ENCODE results near the gene ADAM15. TPM values are rescaled to one million over a fixed set of nuclear protein-coding genes. Genes with fewer than 3 reads are reported as not detected.
A peak's percentile ranks its signal among the peaks of the same experiment; 100 is the strongest.

ADAM15 gene
- total RNA-seq, 4 donors from 2014 or later: 135 to 194 (median 183) TPM

- Histone ChIP-seq H3K9me3 (no peaks in the 10 kb centered on the region), H3K36me3 (no peaks in the 10 kb centered on the region), H3K4me3 (no peak overlapping the region), H3K27me3 (no peaks in the 10 kb centered on the region), H3K27ac (no peak overlapping the region), H3K4me1 (peaks cover 11 to 55% (median 25%) of the 10 kb centered on the region in 3 donors)
- TF ChIP-seq CTCF (IDR thresholded peaks at IDR 0.05) (no peak), POLR2A (IDR thresholded peaks at IDR 0.05) (no peak)
- intact Hi-C loops (cut with DNase I): no loop called here
- DNase-seq: no peak
- WGBS, 2 donors: 72 to 77% methylated on average over 4 to 11 of the region's 12 CpGs
Observed at GRCh38 chr1:155043301-155043702, 7.8 kb upstream of the ADAM15 start.

- DNase-seq: no peak
- peak overlapping the region in 1 of 4 donors; percentile 42 for H3K27ac ChIP-seq
- intact Hi-C loops (cut with DNase I): no loop called here
- no peaks in the 10 kb centered on the region for H3K9me3 ChIP-seq
- no peaks in the 10 kb centered on the region for H3K27me3 ChIP-seq
- H3K4me1 ChIP-seq: peaks cover 6 to 55% (median 21%) of the 10 kb centered on the region in 3 donors
- no peak overlapping the region for H3K4me3 ChIP-seq
- no peaks in the 10 kb centered on the region for H3K36me3 ChIP-seq
- 43 to 56% methylated on average over 3 of the region's 3 CpGs for WGBS, 2 donors
- TF ChIP-seq CTCF (IDR thresholded peaks at IDR 0.05) (no peak), POLR2A (IDR thresholded peaks at IDR 0.05) (no peak)
Observed at GRCh38 chr1:155043793-155044192, 7.3 kb upstream of the ADAM15 start.

GRCh38 chr1:155044365-155044764, 6.8 kb upstream of the ADAM15 start:
- H3K4me3 ChIP-seq: no peak overlapping the region
- peaks cover 3 to 55% (median 18%) of the 10 kb centered on the region in 3 donors for H3K4me1 ChIP-seq
- no peaks in the 10 kb centered on the region for H3K27me3 ChIP-seq
- no peaks in the 10 kb centered on the region for H3K9me3 ChIP-seq
- WGBS, 2 donors: 79 to 81% methylated on average over 5 to 6 of the region's 6 CpGs
- no peak for TF ChIP-seq CTCF (IDR thresholded peaks at IDR 0.05)
- TF ChIP-seq POLR2A (IDR thresholded peaks at IDR 0.05): no peak
- intact Hi-C loops (cut with DNase I): no loop called here
- no peaks in the 10 kb centered on the region for H3K36me3 ChIP-seq
- no peak for DNase-seq
- H3K27ac ChIP-seq: peak overlapping the region; percentile 29 to 73 (median 50)

- Histone ChIP-seq H3K27me3 (no peaks in the 10 kb centered on the region), H3K4me1 (peaks cover 9 to 55% (median 21%) of the 10 kb centered on the region in 3 donors), H3K4me3 (no peak overlapping the region), H3K9me3 (no peaks in the 10 kb centered on the region), H3K36me3 (no peaks in the 10 kb centered on the region), H3K27ac (peak overlapping the region; percentile 29 to 73 (median 50))
- intact Hi-C loops (cut with DNase I): no loop called here
- TF ChIP-seq CTCF (IDR thresholded peaks at IDR 0.05): peak; percentile 28 to 86 (median 76)
- no peak for TF ChIP-seq POLR2A (IDR thresholded peaks at IDR 0.05)
- no peak for DNase-seq
- 41 to 43% methylated on average over 7 of the region's 7 CpGs for WGBS, 2 donors
Observed at GRCh38 chr1:155044812-155045657, 6.1 kb upstream of the ADAM15 start.
